GM18907 (cell line): Measurements from ENCODE around the gene EIF2S3.
A peak's percentile ranks its signal among the peaks of the same experiment; 100 is the strongest.
"Not testable (repeated sequence)": the region's sequence is repeated elsewhere in the genome, so short reads cannot be mapped to it uniquely, and the experiment has no call there.

Experiments
- ATAC-seq: cut with Tn5 transposase; IDR thresholded peaks from one replicate; pipeline ENCODE4 v1.9.1; 2021; ENCODE audit warnings: mild to moderate bottlenecking, moderate library complexity; ENCODE audit not compliant: unreplicated experiment

The EIF2S3 gene

DNA sequence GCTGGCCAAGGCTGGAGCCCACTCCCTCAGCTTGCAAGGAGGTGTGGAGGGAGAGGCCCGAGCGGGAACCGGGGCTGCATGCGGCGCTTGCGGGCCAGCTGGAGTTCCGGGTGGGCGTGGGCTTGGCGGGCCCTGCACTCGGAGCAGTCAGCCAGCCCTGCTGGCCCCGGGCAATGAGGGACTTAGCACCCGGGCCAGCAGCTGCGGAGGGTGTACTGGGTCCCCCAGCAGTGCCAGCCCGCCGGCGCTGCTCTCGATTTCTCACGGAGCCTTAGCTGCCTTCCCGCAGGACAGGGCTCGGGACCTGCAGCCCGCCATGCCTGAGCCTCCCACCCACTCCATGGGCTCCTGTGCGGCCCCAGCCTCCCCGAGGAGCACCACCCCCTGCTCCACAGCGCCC lies 5.1 kb upstream of the EIF2S3 start:
- ATAC-seq: not testable (repeated sequence)

DNA sequence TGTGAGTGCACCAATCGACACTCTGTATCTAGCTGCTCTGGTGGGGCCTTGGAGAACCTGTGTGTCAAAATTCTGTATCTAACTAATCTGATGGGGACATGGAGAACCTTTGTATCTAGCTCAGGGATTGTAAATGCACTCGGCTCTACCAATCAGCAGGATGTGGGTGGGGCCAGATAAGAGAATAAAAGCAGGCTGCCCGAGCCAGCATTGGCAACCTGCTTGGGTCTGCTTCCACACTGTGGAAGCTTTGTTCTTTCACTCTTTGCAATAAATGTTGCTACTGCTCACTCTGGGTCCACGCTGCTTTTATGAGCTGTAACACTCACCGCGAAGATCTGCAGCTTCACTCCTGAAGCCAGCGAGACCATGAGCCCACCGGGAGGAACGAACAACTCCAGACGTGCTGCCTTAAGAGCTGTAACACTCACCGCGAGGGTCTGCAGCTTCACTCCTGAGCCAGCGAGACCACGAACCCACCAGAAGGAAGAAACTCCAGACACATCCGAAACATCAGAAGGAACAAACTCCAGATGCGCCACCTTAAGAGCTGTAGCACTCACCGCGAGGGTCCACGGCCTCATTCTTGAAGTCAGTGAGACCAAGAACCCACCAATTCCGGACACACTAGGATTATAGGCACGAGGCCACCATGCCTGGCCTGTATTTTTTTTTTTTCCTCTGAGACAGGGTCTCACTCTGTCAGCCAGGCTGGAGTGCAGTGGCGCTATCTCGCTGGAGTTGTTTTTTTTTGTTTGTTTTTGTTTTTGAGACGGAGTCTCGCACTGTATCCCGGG lies 4.0 kb upstream of the EIF2S3 start:
- not testable (repeated sequence) for ATAC-seq

DNA sequence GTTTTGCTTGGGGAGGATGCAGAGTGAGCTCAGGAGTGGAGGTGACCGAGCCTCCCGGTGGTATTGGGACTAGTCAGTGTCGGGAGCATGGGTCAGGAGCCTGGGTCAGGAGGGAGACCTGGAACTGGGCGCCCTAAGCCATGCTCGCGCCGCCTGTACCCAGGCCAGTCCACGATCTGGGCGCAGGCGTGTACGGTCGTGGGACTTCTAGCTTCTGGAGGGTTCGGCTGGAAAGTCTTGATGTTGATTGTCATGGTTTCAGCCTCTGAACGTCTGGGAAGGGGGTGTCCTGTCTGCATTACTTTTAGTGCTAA lies 244 bp downstream of the EIF2S3 start:
- ATAC-seq: peak; percentile 18

DNA sequence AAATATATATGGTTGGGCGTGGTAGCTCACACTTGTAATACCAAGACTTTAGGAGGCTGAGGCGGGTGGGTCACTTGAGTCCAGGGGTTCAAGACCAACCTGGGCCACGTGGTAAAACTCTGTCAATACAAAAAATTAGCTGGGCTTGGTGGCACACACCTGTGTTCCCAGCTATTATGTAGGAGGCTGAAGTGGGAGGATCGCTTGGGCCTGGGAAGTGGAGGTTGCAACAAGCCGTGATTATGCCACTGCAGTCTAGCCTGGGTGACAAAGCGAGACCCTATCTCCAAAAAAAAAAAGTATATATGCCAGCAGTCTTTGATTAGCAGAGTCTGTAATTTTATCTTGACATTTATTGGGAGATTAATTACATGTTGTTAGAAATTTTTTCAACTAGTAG lies 8.7 kb downstream of the EIF2S3 start:
- no peak for ATAC-seq

DNA sequence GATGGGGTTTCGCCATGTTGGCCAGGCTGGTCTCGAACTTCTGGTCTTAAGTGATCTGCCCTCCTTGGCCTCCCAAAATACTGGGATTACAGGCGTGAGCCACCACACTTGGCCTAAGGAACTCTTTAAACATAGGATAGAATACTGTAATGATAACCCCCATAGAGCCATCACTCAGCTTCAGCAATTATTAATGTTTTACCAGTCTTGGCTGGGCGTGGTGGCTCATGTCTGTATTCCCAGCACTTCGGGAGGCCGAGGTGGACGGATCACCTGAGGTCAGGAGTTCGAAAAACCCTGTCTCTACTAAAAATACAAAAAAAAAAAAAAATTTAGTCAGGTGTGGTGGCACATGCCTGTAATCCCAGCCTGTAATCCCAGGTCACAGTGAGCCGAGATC lies 15.1 kb downstream of the EIF2S3 start:
- ATAC-seq: no peak

DNA sequence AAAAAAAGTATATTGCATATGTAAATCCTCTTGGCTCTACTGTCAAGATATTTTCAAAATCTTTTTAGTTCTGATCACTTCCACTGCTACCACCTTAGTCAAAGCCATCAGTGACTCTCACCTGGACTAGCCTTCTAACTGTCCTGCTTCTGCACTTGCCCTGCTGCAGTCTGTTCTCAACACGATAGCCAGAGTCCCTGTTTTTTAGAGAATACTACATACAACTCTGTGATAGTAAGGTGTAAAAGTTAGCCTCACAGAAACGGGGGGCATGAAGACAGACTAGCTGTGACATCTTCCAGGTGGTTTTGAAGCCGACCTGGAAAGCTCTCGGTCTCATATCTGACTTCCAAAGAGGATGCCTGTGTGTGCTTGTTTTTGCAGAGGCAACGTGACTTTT lies 24.7 kb downstream of the EIF2S3 start:
- ATAC-seq: no peak

DNA sequence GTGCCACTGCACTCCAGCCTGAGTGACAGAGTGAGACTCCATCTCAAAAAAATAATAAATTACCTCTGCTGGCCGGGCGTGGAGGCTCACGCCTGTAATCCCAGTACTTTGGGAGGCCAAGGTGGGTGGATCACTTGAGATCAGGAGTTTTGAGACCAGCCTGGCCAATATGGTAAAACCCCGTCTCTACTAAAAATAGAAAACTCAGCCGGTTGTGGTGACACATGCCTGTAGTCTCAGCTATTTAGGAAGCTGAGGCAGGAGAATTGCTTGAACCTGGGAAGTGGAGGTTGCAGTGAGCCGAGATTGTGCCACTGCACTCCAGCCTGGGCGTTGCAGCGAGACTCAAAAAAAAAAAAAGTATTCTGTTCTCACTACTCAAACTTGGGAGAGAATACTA lies 25.5 kb downstream of the EIF2S3 start:
- ATAC-seq: not testable (repeated sequence)

DNA sequence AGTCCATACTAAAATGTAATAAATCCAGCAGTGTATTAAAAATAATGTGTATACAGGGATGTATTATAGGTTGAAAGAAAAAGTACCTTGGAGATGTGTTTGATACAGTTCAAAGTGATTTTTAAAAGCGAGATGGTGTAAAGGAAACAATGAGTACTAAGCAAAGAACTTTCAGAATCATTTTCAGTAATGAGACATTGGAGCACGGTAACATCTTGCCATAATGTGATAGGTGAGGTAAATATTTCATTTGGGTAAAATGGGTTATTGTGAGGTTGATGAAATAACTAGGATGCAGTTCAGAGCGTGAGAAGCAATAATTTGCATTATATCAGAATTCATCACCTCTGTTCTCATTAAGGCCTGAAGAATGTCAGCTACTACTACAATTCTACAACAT lies 25.9 kb downstream of the EIF2S3 start:
- ATAC-seq: peak; percentile 37

DNA sequence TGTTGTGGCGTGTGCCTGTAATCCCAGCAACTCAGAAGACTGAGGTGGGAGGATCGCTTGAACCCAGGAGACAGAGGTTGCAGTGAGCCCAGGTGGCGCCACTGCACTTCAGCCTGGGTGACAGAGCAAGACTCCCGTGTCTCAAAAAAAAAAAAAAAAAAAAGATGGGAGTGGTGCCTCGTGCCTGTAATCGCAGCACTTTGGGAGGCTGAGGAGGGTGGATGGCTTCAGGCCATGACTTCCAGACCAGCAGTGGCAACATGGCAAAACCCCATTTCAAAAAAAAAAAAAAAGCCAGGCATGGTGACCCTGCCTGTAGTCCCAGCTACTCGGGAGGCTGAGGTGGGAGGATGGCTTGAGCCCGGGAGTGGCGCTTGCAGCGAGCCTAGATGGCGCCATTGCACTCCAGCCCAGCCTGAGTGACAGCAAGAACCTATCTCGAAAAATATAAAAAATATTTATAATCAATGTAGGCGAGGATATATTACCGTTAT lies 27.0 kb downstream of the EIF2S3 start:
- peak; percentile 76 for ATAC-seq

DNA sequence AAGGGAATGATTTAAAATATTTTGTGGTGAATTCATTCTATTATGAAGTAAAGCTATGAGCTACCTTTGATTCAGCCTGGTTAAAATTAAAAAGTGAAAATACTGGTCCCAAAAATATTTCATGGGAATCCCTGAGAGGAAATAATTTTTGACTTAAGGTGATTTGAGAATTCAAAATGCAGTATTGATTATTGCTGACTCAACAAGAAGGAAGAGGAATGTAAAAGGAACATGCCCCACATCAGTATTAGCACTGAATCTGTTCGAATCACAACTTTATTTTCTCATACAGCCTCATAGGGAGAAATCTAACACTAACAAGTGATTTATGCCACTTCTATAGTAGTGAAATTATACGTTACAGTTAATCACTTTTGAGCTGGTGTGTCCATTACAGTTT lies 27.7 kb downstream of the EIF2S3 start:
- ATAC-seq: no peak

DNA sequence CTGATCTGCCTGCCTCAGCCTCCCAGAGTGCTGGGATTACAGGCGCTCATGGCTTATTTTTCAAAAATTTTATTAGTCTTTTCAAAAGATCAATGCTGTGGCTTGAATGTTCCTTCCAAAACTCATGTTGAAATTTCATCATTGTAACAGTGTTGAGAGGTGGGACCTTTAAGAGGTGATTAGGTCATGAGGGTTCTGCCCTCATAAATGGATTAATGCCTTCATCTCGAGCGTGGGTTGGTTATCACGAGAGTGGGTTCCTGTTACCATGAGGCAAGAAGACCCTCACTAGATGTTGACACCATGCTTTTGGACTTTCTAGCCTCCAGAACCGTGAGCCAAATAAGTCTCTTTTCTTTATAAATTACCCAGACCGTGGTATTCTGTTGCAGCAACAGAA lies 30.3 kb downstream of the EIF2S3 start:
- ATAC-seq: no peak

DNA sequence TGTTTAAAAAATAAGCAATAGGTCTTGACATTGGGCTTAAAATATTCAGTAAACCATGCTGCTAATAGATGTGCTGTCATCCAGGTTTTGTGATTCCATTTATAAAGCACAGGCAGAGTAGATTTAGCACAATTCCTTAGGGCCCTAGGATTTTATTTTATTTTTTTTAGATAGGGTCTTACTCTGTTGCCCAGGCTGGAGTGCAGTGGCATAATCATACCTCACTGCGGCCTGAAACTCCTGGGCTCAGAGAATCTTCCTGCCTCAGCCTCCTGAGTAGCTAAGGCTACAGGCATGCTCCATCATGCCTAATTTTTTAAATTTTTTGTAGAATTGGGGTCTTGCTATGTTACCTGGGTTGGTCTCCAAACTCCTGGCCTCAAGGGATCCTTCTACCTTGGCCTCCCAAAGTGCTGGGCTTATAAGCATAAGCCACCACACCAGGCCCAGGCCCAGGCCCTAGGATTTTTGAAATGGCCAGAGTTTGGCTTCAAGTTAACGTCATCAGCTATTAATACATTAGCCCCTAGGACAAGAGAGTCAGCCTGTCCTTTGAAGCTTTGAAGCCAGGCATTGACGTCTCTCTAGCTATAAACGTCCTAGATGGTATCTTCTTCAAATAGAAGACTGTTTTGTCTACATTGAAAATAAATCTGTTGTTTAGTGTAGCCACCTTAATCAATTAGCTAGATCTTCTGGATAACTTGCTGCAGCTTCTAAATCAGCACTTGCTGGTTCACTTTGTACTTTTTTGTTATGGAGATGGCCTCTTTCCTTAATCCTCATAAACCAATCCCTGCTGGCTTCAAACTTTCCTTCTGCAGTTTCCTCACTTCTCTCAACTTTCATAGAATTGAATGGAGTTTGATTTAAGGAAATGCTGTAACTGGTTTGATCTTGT lies 35.8 kb downstream of the EIF2S3 start:
- ATAC-seq: no peak

DNA sequence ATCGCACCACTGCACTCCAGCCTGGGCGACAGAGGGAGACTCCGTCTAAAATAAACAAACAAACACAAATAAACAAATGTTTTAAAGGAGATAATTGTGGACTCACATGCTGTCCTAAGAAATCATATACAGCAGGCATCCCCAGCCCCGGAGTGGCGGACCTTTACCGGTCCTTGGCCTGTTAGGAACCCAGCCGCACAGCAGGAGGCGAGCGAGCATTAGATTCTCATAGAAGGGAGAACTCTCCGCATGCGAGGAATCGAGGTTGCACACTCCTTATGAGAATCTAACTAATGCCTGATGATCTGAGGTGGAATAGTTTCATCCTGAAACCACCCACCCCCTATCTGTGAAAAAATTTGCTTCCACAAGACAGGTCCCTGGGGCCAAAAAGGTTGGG lies 39.0 kb downstream of the EIF2S3 start:
- ATAC-seq: no peak

DNA sequence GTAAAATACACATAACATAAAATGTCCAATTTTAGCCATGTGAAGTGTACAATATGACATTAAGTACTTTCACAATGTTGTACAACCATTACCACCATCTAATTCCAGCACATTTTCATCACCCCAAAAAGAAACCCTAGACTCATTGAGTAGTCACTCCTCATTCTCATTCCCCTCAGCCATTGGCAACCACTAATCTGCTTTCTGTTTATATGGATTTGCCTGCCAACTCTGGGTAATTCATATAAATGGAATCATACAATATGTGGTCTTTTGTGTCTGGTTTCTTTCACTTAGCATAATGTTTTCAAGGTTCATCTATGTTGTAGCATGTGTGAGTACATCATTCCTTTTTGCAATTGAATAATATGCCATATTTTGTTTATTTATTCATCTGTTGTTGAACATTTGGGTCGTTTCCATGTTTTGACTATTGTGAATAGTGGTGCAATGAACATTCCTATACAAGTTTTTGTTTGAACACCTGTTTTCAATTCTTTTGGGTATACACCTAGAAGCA lies 43.0 kb downstream of the EIF2S3 start:
- ATAC-seq: no peak

DNA sequence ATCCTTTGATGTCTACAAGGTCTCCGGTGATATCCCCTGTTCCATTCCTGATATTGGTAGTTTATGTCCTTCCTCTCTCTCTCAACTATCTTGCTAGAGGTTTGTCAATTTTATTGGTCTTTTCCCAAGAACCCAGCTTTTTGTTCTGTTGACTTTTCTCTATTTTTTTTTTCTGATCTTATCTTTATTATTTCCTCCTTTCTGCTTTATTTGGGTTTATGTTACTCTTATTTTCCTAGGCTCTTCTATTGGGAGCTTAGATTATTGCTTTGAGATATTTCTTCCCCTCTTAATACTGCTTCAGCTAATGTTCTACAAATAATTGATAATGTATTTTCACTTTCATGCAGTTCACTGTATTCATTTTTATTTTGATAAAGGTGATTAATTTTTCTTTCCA lies 44.2 kb downstream of the EIF2S3 start:
- ATAC-seq: no peak

DNA sequence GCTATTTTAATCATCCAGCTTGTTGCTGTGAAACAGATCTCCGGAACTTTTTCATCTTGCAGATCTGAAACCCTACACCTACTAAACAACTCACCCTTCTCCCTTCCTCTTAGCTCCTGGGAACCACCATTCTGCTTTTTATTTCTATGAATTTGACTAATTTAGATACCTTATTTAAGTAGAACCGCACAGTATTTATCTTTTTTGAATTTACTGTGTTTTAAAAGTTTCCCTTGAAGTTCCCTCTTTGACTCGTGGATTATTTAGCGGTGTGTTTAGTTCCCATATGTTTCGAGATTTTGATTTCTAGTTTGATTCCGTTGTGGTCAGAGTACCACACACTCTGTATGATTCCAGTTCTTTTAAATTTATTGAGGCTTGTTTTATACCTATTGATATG lies 44.6 kb downstream of the EIF2S3 start:
- ATAC-seq: no peak

DNA sequence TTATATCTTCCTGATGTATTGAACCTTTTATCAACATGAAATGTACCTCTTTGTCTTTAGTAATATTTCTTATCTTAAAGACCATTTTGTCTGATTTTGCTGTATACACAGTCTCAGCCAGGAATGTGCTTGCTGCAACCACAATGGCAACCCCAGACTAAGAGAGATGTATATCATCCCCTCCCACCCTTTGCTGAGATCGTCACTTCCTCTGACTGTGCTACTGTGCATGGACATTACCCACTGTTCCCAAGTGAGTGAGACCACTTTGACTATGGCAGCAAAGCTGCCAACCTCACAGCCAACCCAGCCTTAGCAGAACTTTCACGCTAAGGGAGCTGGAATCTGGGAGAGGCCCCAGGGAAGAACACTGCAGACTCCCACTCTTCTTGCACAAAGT lies 46.0 kb downstream of the EIF2S3 start:
- ATAC-seq: no peak

DNA sequence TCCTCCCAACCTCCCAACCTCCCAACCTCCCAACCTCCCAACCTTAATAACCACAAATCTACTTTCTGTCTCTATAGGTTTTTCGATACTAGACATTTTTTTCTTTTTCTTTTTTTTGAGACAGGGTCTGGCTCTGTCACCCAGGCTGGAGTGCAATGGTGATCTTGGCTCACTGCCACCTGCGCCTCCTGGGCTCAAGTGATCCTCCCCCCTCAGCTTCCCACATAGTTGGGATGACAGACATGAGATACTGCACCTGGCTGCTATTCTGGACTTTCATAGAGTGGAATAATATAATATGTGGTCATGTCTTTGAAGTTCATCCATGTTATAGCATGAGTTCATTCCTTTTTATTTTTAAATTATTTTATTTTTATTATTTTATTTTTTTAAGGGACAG lies 55.3 kb downstream of the EIF2S3 start:
- no peak for ATAC-seq

DNA sequence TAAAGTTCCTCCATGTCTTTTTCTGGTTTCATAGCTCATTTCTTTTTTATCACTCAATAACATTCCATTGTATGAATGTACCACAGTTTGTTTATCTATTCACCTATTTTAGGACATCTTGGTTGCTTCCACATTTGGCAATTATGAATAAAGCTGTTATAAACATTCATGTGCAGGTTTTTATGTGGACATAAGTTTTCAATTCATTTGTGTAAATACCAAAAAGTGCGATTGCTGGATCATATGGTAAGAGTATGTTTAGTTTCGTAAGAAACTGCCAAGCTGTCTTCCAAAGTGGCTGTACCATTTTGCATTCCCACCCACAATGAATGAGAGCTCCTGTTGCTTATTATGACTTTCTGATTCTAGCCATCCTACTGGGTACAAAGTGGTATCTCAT lies 58.4 kb downstream of the EIF2S3 start:
- ATAC-seq: no peak

DNA sequence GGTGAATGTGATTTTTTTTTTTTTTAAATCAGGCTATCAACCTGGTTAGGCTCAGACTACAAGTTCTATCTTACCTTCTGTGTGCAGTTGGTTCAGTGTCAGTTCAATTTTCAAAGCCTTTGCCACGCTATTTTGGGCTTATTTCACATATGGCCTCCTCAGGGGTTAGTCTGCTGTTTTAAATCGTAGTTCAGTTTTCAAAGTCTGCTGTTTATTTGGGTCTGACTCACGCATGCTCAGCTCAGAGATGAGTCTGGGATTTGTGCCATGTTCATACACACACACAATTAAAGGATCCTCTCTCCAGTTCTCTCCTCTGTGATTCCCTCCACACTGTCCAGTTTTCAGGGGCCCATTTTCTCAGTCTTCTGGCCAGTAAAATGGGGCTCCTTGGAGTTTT lies 62.5 kb downstream of the EIF2S3 start:
- ATAC-seq: no peak

DNA sequence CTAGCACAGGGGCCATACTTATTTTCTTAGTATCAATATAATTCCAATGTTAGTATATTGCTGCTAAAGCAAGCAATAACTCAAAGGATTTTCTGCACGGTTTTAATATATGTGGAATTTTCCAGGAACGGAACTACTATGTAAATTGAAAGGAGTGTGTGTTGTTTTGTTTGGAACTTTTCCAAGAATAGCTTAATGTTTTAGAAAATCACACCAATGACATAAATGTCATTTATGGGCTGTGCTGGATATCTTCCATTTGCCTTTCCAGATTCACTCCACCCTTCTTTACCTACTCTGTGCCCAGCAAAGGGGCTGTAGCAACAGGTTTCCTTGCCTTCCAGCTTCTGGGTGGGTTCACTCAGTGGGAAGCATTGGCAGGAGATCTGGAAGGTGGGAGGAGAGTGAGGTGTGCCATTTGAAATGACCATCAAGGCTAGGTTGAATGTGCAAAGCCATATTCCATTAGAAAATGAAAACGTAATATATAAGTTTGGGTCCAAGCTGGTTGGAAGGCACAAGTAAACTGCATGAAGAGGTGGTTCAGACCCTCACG lies 69.6 kb downstream of the EIF2S3 start:
- no peak for ATAC-seq
